GM19023 (cell line): ENCODE data around the gene GJC2.

Experiments
- ATAC-seq: cut with Tn5 transposase; IDR thresholded peaks from one replicate; pipeline ENCODE4 v1.9.1; 2021; ENCODE audit warnings: mild to moderate bottlenecking, moderate library complexity; ENCODE audit not compliant: unreplicated experiment

GJC2 gene

GRCh38 chr1:228112617-228113016 lies 37.1 kb upstream of the GJC2 start:
- ATAC-seq = no peak

GRCh38 chr1:228114827-228115226 lies 34.9 kb upstream of the GJC2 start:
- no peak for ATAC-seq

GRCh38 chr1:228117335-228117734 lies 32.4 kb upstream of the GJC2 start:
- no peak for ATAC-seq

- no peak for ATAC-seq
These were observed 31.7 kb upstream of the GJC2 start for GRCh38 chr1:228118040-228118439.

GRCh38 chr1:228120351-228120750 lies 29.4 kb upstream of the GJC2 start:
- no peak for ATAC-seq

- ATAC-seq = no peak
These were observed 28.8 kb upstream of the GJC2 start for GRCh38 chr1:228120857-228121489.

GRCh38 chr1:228122921-228123441 lies 26.7 kb upstream of the GJC2 start:
- no peak for ATAC-seq

GRCh38 chr1:228123505-228123904 lies 26.2 kb upstream of the GJC2 start:
- no peak for ATAC-seq

- no peak for ATAC-seq
These were observed 24.5 kb upstream of the GJC2 start for GRCh38 chr1:228125185-228125584.

- ATAC-seq = no peak
These were observed 18.0 kb upstream of the GJC2 start for GRCh38 chr1:228131766-228132165.

GRCh38 chr1:228134591-228134990 lies 15.1 kb upstream of the GJC2 start:
- no peak for ATAC-seq

GRCh38 chr1:228136901-228137300 lies 12.8 kb upstream of the GJC2 start:
- no peak for ATAC-seq

GRCh38 chr1:228139406-228139930 lies 10.3 kb upstream of the GJC2 start:
- no peak for ATAC-seq

- peak; percentile 92 for ATAC-seq
These were observed 9.6 kb upstream of the GJC2 start, which contains the start of gene GUK1 for GRCh38 chr1:228139931-228140723. GUK1 (plus strand) TSS chr1:228140279; CDS start chr1:228140303, 24 bp downstream.

- ATAC-seq = no peak
These were observed 9.0 kb upstream of the GJC2 start for GRCh38 chr1:228140724-228141225.

- no peak for ATAC-seq
These were observed 8.3 kb upstream of the GJC2 start for GRCh38 chr1:228141226-228142044.

GRCh38 chr1:228142155-228142691 lies 7.5 kb upstream of the GJC2 start:
- no peak for ATAC-seq

- ATAC-seq = no peak
These were observed 7.0 kb upstream of the GJC2 start for GRCh38 chr1:228142701-228143136.

- no peak for ATAC-seq
These were observed 6.1 kb upstream of the GJC2 start for GRCh38 chr1:228143480-228144192.
